GM21526 (cell line): ENCODE results near the gene IFNAR1.

Experiments
- ATAC-seq: cut with Tn5 transposase; IDR thresholded peaks from one replicate; pipeline ENCODE4 v1.9.1; 2021; ENCODE audit warnings: moderate library complexity; ENCODE audit not compliant: unreplicated experiment, low FRiP score

IFNAR1 gene

GRCh38 chr21:33396436-33396835 lies 71.7 kb downstream of the IFNAR1 start:
- no peak for ATAC-seq

DNA sequence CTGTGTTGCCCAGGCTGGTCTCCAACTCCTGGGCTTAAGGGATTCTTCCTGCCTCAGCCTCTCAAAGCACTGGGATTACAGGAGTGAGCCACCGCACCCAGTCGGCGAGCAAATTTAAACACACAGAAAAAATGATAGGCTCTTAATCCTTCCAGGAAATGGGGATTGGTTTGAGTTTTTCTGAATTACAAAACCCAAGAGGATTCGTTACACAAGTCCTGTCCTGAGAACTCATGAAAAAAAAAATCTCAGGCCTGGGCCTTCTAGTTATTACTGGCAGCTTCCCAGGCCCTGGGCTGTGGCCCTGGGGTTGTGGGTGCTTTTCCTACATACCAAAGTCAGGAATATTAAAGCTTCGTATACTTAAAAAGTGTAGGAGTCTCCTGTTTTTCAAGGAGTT lies 72.2 kb downstream of the IFNAR1 start:
- no peak for ATAC-seq

GRCh38 chr21:33397717-33398116 lies 72.9 kb downstream of the IFNAR1 start:
- ATAC-seq = no peak

DNA sequence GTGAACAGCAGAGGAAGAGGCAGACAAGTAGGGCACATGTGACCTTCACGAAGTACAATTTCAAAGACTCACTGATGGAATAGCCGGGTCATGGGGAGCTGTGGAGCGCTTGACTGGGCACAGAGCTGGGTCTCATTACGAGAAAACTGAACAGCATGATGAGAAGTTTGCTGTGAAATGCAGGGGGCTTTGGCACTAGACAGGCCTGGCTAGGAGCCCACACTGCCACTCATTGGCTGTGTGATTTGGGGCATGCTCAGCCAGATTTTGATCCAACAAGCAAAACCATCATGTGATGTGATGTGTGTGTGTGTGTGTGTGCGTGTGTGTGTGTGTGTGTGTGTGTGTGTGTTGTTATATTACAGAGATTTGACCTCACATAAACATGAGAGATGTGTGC lies 73.6 kb downstream of the IFNAR1 start:
- no peak for ATAC-seq

GRCh38 chr21:33401630-33401992 lies 76.8 kb downstream of the IFNAR1 start:
- ATAC-seq = no peak

DNA sequence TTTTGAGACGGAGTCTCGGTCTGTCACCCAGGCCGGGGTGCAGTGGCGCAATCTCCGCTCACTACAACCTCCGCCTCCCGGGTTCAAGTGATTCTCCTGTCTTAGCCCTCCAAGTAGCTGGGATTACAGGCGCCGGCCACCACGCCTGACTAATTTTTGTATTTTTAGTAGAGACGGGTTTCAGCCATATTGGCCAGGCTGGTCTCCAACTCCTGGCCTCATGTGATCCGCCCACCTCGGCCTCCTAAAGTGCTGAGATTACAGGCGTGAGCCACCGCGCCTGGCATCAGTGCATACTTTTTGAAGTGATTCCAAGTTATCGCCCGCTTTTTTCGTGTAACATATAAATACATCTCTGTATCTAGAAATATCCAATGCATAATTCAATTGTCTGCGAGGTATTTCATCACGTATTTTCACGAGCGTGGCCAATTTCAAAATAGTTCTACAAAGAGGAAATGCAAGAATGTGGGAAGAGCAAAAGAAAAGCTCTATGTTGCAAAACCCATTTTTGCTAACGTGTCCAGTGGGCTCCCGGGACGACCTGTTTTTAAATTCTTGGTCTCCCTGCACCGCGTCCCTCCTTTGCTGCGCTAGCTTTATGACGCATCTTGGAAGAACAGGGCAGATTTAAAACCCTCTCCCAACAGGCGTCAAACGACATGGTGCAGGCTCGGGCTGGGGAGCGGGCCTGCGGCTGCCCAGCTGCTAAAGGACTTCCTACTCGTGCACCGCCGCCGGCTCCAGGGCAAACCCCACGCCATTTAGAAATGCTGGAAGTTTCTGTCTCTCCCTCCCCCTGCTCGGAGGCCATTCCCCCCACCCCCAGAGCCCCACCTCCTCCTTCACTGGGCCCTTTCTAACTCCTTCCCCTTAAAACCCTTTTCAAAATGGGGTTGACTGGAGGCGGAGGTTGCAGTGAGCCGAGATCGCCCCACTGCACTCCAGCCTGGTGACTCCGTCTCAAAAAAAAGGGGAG lies 77.5 kb downstream of the IFNAR1 start:
- ATAC-seq = no peak

GRCh38 chr21:33403128-33403785 lies 78.5 kb downstream of the IFNAR1 start, which contains the start of gene IFNGR2:
Gene IFNGR2 (plus strand): TSS chr21:33403413. CDS start chr21:33403544, 131 bp downstream.
- no peak for ATAC-seq

GRCh38 chr21:33403786-33404585 lies 79.2 kb downstream of the IFNAR1 start:
- no peak for ATAC-seq

DNA sequence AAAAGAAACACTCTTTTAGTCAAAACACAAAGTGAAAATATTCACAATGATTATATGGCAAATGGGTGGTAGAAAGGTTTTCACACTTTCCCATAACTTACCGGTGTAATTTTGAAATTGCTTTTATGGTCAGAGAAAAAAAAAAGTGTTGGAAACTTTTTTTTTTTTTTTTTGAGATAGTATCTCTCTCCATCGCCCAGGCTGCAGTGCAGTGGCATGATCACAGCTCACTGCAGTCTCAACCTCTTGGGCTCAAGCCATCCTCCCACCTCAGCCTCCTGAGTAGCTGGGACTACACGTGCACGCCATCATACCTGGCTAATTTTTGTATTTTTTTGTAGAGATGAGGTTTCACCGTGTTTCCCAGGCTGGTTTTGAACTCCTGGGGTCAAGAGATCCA lies 81.7 kb downstream of the IFNAR1 start:
- ATAC-seq = no peak
